GM23248 (cell line): ENCODE results near the gene OR5K1.

Source experiments
- EZH2 ChIP-seq: fragments of 200-600 bp; sonication (generic); IDR thresholded peaks from 2 replicates; pipeline ENCODE4 v1.6.1; 2018; ENCODE audit warnings: antibody characterized with exemption, mild to moderate bottlenecking; ENCODE audit not compliant: insufficient read depth, poor library complexity, severe bottlenecking
- EZH2phosphoT487 ChIP-seq: fragments of 200-600 bp; sonication (generic); IDR thresholded peaks from 2 replicates; pipeline ENCODE4 v1.6.1; 2018; ENCODE audit warnings: antibody characterized with exemption, moderate library complexity, mild to moderate bottlenecking, low read depth; ENCODE audit not compliant: insufficient read depth

DNA sequence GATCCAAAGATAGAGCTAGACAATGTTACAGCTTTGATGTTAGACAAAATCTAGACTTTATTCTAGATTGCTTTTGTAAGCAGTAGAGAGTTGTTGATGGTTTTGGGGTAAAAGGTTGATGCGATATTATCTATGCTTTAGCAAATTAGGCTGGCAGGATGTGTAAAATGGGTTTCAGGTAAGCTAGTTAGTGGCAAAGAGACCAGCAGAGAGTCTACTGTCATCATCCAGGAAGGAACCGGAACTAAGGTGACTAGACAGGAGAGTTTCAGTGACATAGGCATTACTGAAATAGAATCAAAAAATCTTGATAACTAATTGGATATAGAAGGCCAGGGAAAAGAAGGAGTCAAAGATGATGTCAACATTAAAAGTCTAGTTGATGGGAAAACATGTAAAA is 45.6 kb downstream of the OR5K1 start:
- no peak for TF ChIP-seq EZH2phosphoT487
- TF ChIP-seq EZH2: no peak
